HUES6 (cell line): ENCODE data around the gene JDP2.
"Not testable (repeated sequence)": the region's sequence is repeated elsewhere in the genome, so short reads cannot be mapped to it uniquely, and the experiment has no call there.

Source experiments
- H3K27ac ChIP-seq: 2 replicates; pipeline ENCODE4 v1.7.0; 2013; ENCODE audit warnings: low read depth, mild to moderate bottlenecking, low read length, inconsistent platforms
- H3K27me3 ChIP-seq: 2 replicates; pipeline ENCODE4 v1.6.1; 2013; ENCODE audit warnings: low read length; ENCODE audit not compliant: control insufficient read depth, insufficient read depth
- H3K36me3 ChIP-seq: 2 replicates; pipeline ENCODE4 v1.6.1; 2013; ENCODE audit warnings: low read length; ENCODE audit not compliant: control insufficient read depth, insufficient read depth
- H3K4me1 ChIP-seq: 2 replicates; pipeline ENCODE4 v1.6.1; 2013; ENCODE audit warnings: low read length; ENCODE audit not compliant: control insufficient read depth, insufficient read depth
- H3K4me3 ChIP-seq: 2 replicates; pipeline ENCODE4 v1.5.1; 2013; ENCODE audit warnings: low read depth, low read length
- H3K9ac ChIP-seq: one replicate; pipeline ENCODE4 v1.6.1; 2013; ENCODE audit warnings: mild to moderate bottlenecking, low read length
- H3K9me3 ChIP-seq: 2 replicates; pipeline ENCODE4 v1.6.1; 2013; ENCODE audit warnings: low read depth, low read length; ENCODE audit not compliant: control insufficient read depth, insufficient read depth

Gene JDP2

GRCh38 chr14:75469164-75469563 is 41.3 kb downstream of the JDP2 start:
- Histone ChIP-seq H3K4me1 (no peaks in the 10 kb centered on the region; the same call in 1 of the 2 replicates), H3K27me3 (no peaks in the 10 kb centered on the region), H3K9me3 (no peaks in the 10 kb centered on the region), H3K9ac (no peak overlapping the region), H3K27ac (no peak overlapping the region), H3K4me3 (no peak overlapping the region), H3K36me3 (peaks cover 43% of the 10 kb centered on the region)

GRCh38 chr14:75469606-75470237 is 41.9 kb downstream of the JDP2 start:
- Histone ChIP-seq H3K27ac (no peak overlapping the region), H3K4me1 (no peaks in the 10 kb centered on the region; the same call in 1 of the 2 replicates), H3K9me3 (no peaks in the 10 kb centered on the region), H3K36me3 (peaks cover 43% of the 10 kb centered on the region), H3K9ac (no peak overlapping the region), H3K27me3 (no peaks in the 10 kb centered on the region), H3K4me3 (no peak overlapping the region)

GRCh38 chr14:75470238-75470797 is 42.5 kb downstream of the JDP2 start:
- Histone ChIP-seq H3K27ac (no peak overlapping the region), H3K9ac (no peak overlapping the region), H3K9me3 (no peaks in the 10 kb centered on the region), H3K4me1 (no peaks in the 10 kb centered on the region; the same call in 1 of the 2 replicates), H3K36me3 (peaks cover 43% of the 10 kb centered on the region), H3K4me3 (no peak overlapping the region), H3K27me3 (no peaks in the 10 kb centered on the region)

- Histone ChIP-seq H3K4me3 (no peak overlapping the region), H3K36me3 (peaks cover 43% of the 10 kb centered on the region), H3K9me3 (no peaks in the 10 kb centered on the region), H3K9ac (no peak overlapping the region), H3K27ac (no peak overlapping the region), H3K27me3 (no peaks in the 10 kb centered on the region), H3K4me1 (no peaks in the 10 kb centered on the region; the same call in 1 of the 2 replicates)
These were observed 43.2 kb downstream of the JDP2 start for GRCh38 chr14:75471059-75471458.

GRCh38 chr14:75474127-75474526 is 46.3 kb downstream of the JDP2 start:
- H3K9ac ChIP-seq, H3K4me1 ChIP-seq, H3K27ac ChIP-seq, H3K4me3 ChIP-seq, H3K9me3 ChIP-seq, H3K27me3 ChIP-seq: not testable (repeated sequence)
- H3K36me3 ChIP-seq: peaks cover 34% of the 10 kb centered on the region

- Histone ChIP-seq H3K9ac (no peak overlapping the region), H3K36me3 (peaks cover 13% of the 10 kb centered on the region), H3K4me1 (peaks cover 14% of the 10 kb centered on the region), H3K27me3 (no peaks in the 10 kb centered on the region), H3K27ac (no peak overlapping the region), H3K4me3 (no peak overlapping the region), H3K9me3 (peaks cover 3% of the 10 kb centered on the region; the same call in 1 of the 2 replicates)
These were observed 48.6 kb downstream of the JDP2 start for GRCh38 chr14:75476274-75476995.

GRCh38 chr14:75477881-75478280 is 50.1 kb downstream of the JDP2 start:
- H3K27ac ChIP-seq: no peak overlapping the region
- H3K4me1 ChIP-seq: peaks cover 14% of the 10 kb centered on the region

GRCh38 chr14:75479770-75480600 is 52.2 kb downstream of the JDP2 start:
- Histone ChIP-seq H3K4me1 (peaks cover 14% of the 10 kb centered on the region), H3K9me3 (peaks cover 3% of the 10 kb centered on the region; the same call in 1 of the 2 replicates), H3K9ac (no peak overlapping the region), H3K27me3 (no peaks in the 10 kb centered on the region), H3K27ac (no peak overlapping the region), H3K36me3 (no peaks in the 10 kb centered on the region), H3K4me3 (no peak overlapping the region)

More at GRCh38 chr14:75477881-75478280, 50.1 kb downstream of the JDP2 start:
- Histone ChIP-seq H3K27me3 (no peaks in the 10 kb centered on the region), H3K9me3 (peaks cover 3% of the 10 kb centered on the region; the same call in 1 of the 2 replicates), H3K4me3 (no peak overlapping the region), H3K9ac (no peak overlapping the region), H3K36me3 (peaks cover 3% of the 10 kb centered on the region; the same call in 1 of the 2 replicates)

- peaks cover 8% of the 10 kb centered on the region for H3K4me1 ChIP-seq
- no peak overlapping the region for H3K9ac ChIP-seq
- H3K27me3 ChIP-seq: no peaks in the 10 kb centered on the region
- H3K4me3 ChIP-seq: no peak overlapping the region
- no peak overlapping the region for H3K27ac ChIP-seq
- H3K9me3 ChIP-seq: peaks cover 3% of the 10 kb centered on the region; the same call in 1 of the 2 replicates
- H3K36me3 ChIP-seq: no peaks in the 10 kb centered on the region
These were observed 54.5 kb downstream of the JDP2 start for GRCh38 chr14:75482366-75482765.

- Histone ChIP-seq H3K27ac (no peak overlapping the region), H3K9me3 (peaks cover 3% of the 10 kb centered on the region; the same call in 1 of the 2 replicates), H3K4me1 (peaks cover 5% of the 10 kb centered on the region), H3K27me3 (no peaks in the 10 kb centered on the region), H3K9ac (no peak overlapping the region), H3K36me3 (no peaks in the 10 kb centered on the region), H3K4me3 (no peak overlapping the region)
These were observed 57.0 kb downstream of the JDP2 start for GRCh38 chr14:75484711-75485429.
